ENCODE measurements around the gene GINM1.

Gene GINM1, protein sequence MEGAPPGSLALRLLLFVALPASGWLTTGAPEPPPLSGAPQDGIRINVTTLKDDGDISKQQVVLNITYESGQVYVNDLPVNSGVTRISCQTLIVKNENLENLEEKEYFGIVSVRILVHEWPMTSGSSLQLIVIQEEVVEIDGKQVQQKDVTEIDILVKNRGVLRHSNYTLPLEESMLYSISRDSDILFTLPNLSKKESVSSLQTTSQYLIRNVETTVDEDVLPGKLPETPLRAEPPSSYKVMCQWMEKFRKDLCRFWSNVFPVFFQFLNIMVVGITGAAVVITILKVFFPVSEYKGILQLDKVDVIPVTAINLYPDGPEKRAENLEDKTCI

DNA sequence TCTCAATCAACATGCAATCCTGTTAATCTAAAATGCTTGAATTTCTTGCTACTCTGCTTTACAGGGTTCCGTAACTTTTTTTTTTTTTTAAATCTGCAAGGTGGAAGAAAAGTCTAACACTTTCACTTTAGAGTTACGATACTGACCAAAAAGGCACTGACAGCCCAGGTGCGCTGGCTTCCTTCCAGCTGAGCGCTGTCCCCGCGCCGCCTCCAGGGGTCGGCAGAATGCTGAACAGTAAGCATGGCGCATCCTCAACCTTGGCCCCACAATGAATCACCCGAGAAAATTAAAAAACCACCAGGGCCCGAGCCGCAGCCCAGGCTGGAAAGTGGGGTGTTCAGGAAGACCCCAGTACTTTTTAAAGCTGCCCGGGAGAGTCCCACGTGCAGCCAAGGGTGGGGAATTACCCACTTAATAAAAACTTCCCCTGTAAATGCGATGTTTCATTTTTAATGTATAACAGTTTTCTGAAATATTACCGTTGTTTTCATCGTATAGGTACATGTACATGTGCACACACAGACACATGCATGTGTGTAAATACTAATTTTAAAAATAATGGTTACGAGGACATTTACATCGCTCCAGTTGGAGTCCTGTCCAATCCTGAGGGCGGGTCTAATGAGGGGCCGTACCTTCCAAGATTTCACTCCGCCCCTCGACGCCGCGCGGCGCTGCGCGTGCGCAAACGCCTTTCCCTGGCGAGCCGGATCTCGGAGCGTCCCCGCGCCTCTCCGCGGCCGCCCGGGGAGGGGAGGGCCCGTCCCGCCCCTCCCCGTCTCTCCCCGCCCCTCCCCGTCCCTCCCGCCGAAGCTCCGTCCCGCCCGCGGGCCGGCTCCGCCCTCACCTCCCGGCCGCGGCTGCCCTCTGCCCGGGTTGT is at the start of gene GINM1:
GINM1 (plus strand) TSS at position 849 of the 883 bp plus-strand sequence. CDS start 40 bp downstream, outside the sequence.
- FAIRE-seq = no peak

DNA sequence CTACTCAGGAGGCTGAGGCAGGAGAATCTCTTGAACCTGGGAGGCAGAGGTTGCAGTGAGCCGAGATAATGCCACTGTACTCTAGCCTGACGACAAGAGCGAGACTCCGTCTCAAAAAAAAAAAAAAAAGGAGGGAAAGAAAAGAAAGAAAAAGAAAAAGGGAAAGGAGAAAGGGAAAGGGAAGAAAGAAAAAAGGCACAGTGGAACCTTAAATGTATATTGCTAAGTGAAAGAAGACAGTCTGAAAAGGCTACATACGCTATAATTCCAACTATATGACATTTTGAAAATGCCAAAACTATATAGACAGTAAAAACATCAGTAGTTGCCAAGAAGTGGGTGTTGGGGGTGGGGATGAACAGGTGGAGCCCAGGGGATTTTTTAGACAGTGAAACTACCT is 36.5 kb upstream of the GINM1 start:
- FAIRE-seq = no peak

DNA sequence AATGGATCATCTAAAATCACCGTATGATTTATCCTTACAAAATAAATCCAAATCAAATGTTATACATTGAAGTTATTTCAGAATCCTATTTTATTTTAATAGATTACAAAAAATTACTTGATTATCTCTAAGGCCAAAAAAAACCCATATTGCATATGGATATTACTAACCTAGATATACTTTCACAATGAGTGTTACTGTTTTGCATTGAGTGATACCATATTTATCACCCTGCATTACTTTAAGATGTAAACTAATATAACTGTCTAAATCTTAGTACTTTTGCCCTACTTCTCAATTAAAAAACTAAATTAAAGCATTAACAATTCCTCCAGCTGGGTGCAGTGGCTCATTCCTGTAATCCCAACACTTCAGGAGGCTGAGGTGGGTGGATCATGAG is 31.4 kb upstream of the GINM1 start:
- no peak for FAIRE-seq

DNA sequence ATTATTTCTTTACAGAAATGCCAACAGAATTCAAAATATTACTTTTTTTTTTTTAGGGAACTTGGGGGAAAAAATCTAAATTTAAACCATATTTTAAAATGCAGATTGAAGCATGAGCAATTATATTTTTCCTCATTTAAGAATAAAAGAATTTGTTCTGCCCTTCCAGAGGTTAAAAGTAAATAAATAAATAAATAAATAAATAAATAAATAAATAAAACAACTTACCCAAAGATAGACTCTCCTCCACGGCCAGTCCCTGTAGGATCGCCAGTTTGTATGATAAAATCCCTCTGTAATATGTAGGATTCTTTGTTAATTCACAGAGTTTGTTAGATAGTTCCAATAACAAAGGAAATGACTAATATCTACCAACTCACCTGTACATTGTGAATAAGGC is 25.0 kb upstream of the GINM1 start:
- FAIRE-seq = no peak

DNA sequence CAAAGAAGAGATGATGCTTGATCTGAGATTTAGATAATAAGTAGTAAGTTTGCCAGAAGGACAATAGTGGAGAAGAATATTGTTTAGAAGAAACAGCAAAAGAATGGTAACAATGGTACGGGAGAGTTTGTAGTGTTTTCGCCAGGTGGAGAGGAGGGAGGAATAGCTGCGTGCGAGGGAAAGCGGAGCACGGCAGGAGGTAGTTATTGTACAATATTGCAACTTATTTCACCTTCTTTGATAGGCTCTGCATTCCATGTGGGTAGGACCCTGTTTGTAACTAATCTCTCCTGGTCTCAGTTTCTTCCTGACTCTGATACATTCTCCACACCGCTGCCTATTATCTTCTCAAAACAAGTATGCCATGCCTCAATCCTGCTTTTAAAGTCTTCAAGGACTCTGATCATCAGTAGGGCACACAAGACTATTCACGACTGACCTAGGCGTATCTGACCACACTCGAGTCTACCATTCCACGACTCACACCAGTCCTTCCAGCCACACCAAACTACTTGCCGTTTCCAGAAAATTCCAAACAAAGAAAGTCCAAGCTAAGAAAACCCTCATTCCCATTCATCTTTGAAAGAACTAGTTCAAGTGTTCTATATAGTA is 21.4 kb upstream of the GINM1 start:
- FAIRE-seq = peak; percentile 48

DNA sequence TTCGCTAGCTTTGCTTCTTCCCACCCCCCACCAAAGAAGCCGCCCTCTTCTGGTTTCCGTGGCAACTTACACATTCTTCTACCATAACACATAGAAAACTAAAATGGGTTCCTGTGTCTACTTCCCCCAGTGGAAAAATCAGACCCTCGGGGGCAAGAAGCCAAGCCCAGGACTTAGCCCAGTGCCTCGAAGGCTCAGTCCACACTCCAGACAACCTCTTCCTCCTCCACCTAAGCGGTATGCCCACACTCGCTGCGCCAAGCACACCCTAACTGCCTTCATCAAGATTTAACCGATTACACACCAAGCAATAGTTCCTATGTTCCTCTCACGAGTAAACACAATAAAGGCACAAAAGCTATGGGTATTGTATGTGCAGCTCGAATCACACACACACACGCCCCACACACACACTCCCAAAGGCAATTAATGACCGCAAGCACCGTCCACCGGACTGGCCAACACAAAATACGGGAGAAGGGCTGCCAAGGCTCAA is 20.9 kb upstream of the GINM1 start:
- FAIRE-seq = no peak

DNA sequence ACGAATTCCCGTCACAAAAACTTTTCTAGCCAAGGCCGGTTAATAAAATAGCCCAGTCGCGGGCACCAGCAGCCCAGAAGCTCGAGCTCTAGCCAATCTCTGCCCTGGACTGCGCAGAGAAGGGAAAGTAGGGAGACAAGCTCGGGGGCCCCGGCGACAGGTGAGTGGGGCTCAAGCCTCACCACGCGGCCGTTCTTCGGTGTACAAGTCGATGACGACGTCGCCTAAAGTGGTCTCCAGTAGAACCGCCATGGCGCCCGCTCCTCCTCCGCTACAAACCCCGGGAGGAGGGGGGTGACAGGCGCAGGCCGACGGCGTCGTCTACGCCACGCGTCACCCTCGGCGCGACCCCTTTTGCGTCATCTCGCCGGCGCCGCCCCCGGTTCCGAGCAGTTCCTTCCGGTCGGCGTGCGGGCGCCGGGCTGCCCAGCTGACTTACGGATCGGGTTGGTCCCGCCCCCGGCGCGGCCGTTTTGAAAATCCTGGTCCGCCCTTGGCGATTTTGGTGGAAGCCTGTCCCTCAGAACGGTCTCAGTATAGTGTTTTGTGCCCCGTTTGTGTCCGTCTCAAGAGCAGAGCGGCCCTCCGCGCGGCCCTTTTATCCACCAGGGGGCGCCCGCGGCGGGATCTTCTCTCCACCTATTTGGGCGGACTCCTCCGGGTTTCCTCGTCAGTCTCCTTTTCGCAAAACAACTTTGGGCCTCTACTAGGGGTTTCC is 20.3 kb upstream of the GINM1 start, which contains the start of gene PPIL4:
PPIL4 (minus strand) TSS at position 290 of the 718 bp plus-strand sequence; CDS start at position 252, 38 bp downstream.
- peak; percentile 50 for FAIRE-seq

DNA sequence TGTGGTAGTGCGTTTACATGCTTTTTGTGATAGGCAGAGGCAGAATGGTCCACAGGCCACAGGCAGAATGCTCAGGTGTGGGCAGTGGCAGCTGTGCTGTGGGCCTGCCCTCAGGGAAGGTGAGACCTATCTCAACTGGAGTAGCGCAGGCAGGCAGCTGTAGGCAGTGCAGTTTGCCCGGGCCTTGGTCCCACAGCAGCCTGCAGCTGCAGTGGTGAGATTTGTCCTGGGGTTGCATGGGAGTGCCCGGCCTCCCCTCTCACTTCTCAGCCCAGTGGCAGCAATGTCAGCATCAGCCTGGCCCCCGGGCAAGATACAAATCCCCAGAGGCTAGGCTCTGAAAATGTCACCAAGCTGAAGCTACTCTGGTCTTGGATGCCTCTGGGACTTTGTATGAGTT is 14.3 kb upstream of the GINM1 start:
- no peak for FAIRE-seq

DNA sequence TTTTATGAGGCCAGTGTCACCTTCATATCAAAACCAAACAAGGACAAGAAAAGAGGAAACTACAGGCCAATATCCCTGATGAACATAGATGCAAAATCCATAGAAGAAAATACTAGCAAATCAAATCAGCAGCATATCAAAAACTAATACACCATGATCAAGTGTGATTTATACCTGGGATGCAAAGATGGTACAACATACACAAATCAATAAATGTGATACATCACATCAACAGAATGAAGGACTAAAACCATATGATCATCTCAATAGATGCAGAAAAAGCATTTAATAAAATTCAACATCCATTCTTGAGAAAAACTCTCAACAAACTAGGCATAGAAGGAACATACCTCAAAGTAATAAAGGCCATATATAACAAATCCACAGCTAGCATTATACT is 8.1 kb upstream of the GINM1 start:
- FAIRE-seq = no peak

DNA sequence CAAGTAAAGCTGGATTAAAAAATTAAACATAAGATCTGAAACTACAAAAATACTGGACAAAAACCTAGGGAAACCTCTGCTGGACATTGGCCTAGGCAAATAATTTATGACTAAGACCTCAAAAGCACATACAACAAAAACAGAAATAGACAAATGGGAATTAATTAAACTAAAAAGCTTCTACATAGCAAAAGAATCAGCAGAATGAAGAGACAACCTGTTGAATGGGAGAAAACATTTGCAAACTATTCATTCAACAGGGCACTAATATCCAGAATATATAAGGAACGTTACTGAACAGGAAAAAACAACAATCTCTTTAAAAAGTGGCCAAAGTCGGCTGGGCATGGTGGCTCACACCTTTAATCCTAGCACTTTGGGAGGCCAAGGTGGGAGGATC is 6.8 kb upstream of the GINM1 start:
- FAIRE-seq = no peak

DNA sequence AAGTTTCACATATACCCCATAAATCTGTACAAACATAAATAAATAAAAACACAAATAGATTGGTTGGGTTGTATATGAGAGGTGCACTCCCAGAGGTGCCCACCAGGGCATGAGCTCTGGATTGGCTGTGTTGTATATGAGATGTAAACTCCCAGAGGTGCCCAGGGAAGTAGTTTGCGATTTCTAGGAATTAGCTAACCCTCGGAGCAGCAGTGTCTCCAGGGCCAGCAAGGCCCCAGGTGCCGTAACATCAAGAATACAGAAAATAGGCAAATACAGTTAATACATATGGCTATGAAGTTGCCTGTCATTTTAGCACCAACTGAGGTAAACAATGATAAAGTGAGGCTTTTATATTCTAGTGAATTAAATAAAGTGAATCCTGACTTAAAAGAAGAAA is 5.4 kb upstream of the GINM1 start:
- no peak for FAIRE-seq

DNA sequence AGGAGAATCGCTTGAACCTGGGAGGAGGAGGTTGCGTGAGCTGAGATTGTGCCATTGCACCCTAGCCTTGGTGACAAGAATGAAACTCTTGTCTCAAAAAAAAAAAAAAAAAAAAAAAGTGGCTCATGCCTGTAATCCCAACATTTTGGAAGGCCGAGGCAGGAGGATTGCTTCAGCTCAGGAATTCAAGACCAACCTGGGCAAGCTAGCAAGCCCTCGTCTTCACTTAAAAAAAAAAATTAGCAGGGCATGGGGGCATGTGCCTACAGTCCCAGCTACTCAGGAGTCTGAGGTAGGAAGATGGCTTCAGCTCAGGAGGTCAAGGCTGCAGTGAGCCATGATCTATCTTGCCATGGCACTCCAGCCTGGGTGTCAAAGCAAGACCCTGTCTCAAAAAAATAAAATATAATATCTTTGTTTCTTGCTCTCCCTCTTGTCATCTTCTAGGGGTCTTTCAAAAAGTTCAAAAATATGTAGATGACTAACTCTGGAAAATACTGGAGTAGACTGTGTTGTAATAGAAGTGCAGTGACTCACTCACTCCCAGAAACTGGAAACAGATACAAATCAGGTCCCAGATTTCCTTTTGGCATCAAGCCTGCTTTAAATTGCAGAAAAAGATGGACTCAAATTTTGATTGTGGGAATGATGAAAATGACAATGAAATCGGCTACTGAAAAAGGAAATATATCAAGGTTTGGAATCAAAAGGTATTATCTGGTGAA is 2.8 kb upstream of the GINM1 start:
- no peak for FAIRE-seq

DNA sequence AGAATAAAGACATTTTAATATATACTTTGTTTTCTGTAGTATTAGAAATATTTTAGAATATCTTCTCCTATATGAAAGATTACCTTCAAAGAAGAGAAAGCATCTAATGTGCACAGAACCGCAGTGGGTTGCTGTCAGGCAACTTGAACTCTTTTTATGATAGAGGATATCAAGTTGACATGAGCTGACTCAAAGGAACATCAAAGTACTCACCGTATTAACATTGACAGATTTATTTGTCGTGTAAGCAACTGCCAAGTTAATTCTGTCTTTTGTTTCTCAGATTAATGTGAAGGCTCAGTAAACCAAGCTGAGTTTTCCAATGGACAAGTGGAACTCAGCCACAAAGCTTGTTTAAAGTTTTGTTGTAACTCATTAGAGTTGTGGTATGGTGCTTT is 2.2 kb upstream of the GINM1 start:
- no peak for FAIRE-seq

DNA sequence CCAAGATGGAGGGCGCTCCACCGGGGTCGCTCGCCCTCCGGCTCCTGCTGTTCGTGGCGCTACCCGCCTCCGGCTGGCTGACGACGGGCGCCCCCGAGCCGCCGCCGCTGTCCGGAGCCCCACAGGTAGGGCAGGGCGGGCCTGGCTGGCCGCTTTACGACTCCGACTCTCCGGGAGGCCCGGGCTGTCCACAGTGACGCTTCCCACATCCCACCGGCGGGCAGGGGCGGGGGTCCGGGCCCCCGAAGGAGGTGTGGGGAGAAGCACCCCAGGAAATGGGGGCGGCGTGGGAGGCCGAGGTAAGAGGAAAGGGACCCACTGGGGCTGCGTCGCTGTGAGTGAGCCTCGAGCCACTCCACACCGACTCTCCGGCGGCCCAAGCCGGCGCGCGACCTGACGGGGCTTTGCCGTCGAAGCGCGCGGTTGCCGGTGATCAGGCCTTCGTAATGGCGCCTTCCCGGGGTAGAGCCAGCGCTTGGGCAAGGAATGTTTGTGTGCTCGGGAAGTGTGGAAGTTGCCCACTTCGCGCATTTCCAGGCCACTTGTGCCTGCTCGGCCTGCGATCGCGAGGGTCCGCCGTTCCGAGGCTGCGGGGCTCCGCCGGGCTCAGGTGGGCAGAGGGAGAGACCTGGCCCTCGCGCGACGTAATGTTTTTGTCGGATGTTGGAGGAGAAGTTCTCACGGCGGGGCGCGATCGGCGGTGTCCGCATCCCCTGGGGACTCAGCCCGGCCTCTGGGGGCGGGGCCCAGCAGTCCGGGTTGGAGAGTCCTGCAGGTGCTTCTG is 427 bp downstream of the GINM1 start:
- no peak for FAIRE-seq

DNA sequence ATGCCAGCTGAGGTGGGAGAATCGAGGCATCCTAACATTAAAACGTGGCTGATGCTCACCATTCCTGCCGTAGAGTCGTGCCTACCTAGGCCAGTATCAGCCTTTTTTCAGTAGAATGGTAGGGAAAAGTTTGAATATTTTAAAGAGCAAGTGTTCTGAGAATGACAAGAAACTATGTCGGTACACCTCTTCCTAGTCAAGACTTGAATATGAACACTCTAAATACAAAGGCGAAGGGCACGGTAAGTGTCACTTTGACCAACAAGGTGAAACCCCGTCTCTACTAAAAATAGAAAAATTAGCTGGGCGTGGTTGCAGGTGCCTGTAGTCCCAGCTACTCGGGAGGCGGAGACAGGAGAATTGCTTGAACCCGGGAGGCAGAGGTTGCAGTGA is 1.0 kb downstream of the GINM1 start:
- FAIRE-seq = no peak

DNA sequence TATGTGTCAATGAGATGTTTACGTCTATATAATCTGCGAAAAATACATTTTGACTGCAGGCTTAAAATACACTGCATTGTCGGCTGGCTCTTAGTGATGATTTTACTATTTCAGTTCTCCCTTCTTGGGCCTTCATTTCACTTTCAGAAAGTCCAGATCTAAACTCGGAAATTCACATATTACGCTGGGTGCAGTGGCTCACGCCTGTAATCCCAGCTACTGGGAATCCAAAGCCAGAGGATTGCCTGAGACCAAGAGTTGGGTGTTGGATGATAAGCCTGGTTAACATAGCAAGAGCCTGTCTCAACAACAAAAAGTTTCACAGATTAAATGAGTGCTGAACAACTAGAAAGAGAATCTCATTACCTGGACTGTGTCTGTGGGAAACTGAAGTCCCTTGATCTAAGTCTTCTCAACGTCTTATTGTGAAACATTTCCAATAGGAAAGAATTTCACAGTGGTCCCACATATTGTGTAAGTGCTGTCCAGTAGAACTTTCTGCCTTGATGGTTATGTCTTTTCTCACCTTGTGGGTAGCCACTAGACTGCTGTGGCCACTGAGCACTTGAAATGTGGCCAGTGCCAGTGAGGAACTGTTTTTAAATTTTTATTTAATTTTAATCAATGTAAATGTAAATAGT is 1.9 kb downstream of the GINM1 start:
- no peak for FAIRE-seq

DNA sequence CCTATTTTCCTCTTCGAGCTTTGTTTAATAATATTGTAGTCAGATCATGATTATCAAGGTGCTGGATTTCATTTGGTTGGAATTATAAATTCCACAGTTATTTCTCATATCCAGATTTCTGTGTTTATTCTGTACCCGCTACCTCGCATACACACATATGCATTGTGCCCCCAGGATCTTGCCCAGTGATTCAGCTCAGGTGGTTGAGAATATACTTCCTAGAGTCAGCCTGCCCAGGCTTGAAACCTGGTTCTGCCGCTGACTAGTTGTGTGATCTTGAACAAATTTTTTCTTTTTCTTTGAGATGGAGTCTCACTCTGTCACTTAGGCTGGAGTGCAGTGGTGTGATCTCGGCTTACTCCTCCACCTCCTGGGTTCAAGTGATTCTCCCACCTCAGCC is 14.7 kb downstream of the GINM1 start:
- FAIRE-seq = no peak

DNA sequence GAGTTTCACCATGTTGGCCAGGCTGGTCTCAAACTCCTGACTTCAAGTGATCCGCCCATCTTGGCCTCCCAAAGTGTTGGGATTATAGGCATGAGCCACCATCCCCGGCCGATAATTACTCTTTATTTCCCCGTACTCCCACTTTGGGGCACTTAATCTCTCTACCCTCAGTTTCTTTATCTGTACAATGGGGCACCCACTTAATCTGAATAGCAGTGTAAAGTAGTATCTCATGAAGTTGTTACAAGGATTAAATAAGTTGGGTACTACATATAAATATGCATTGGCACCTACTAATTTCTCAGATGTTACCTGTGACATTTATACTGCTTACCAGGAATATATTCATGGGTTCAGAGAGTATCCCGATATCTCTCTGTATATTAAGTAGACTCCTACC is 15.2 kb downstream of the GINM1 start:
- FAIRE-seq = no peak

DNA sequence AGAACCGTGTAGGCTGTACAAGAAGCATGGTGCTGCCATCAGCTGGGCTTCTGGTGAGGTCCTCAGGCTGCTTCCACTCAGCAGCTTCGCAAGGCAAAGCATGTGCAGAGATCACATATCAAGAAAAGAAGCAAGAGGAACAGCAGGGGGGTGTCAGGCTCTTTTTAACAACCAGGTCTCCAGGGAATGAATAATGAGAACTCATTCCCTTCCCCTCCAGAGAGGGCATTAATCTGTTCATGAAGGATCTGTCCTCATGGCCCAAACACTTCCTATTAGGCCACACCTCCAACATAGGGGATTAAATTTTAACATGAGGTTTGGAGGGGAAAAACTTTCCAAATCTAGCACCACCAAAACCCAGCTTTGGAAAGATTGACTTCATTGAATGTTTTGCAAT is 20.0 kb downstream of the GINM1 start:
- no peak for FAIRE-seq

DNA sequence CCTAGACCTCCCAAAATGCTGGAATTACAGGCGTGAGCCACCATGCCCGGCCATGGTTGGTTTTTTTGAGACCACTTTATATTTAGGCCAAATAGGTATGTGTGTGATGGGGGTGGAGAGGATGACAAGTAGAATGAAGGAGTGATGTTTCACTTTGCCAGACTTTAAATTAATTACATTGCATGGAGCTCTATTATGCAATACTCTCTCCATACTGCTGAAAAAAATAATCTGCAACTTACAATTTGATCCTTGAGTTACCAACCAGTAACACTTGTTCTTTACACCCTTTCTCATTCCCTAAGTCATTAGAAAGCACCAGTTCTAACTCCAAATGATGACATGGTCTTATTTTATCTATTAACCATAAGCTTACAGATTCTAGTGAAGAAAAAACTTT is 26.8 kb downstream of the GINM1 start:
- FAIRE-seq = no peak

DNA sequence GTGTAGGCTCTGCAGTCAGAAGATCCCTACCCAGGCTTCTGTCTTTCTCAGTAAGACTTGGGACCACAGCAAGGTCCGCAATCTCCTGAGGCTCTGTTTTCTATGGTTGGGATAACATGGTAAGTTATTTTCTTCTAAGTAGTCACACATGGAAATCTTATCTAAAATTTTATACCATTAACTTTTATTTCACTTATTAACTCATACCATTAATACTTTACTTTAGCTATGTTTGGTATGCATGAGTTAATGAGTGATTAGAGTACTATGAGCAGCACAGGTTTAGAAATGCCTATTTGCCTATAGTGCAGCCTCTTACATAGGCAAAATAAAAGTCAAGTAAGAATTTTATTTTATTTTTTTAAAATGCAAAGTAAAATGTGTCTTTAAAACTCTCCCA is 27.2 kb downstream of the GINM1 start:
- no peak for FAIRE-seq
